Neural progenitor cell (in vitro differentiated cells): ENCODE measurements around the gene CCDC110.

Experiments used
- CTCF ChIP-seq: fragments of 200-600 bp; sonication (generic); IDR thresholded peaks from 2 replicates; pipeline ENCODE4 v1.5.1; 2017; ENCODE audit warnings: antibody characterized with exemption, mild to moderate bottlenecking
- EZH2 ChIP-seq: fragments of 200-600 bp; sonication (generic); IDR thresholded peaks from 2 replicates; pipeline ENCODE4 v1.6.1; 2017; ENCODE audit warnings: antibody characterized with exemption, mild to moderate bottlenecking, moderate library complexity
- EZH2phosphoT487 ChIP-seq: fragments of 200-600 bp; sonication (generic); IDR thresholded peaks from 2 replicates; pipeline ENCODE4 v1.6.1; 2017; ENCODE audit warnings: antibody characterized with exemption

GRCh38 chr4:185445209-185445608, 26.3 kb downstream of the CCDC110 start:
- TF ChIP-seq CTCF (no peak), EZH2phosphoT487 (no peak), EZH2 (no peak)
